GM12891 (cell line): ENCODE results near the gene AK6.

Source experiments
- POLR2A ChIP-seq: IDR thresholded peaks from 2 replicates; pipeline ENCODE4 v1.6.1; 2011; ENCODE audit warnings: low read depth, low read length, control low read depth
- POLR2AphosphoS5 ChIP-seq: IDR thresholded peaks from 2 replicates; pipeline ENCODE4 v1.6.1; 2011; ENCODE audit warnings: low read depth, low read length, control low read depth
- SPI1 ChIP-seq: IDR thresholded peaks from 2 replicates; pipeline ENCODE4 v1.6.1; 2011; ENCODE audit warnings: low read depth, low read length, control low read depth

DNA sequence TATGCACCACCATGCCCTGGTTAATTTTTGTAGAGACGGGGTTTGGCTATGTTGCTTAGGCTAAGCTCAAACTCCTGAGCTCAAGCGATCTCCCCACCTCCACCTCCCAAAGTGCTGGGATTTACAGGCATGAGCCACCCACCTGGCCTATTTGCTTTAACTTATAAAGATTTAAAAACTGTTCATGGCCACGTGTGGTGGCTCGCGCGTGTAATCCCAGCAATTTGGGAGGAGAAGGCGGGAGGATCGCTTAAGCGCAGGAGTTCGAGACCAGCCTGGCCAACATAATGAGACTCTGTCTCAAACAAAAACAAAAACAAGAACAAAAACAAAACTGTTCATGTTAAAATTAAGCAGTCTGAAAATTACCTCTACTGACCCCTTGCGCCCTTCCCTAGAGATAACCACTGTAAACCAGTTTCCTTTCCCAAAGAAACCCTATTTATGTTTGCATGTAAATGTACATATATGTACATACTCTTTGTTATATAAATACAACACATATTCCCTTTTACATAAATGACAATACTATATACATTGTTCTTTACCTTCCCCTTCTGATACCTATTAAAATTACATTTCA is 1.5 kb downstream of the AK6 start:
- TF ChIP-seq POLR2AphosphoS5 (no peak), POLR2A (no peak), SPI1 (no peak)
